Measurements from ENCODE around the gene VWC2.

The VWC2 gene

DNA sequence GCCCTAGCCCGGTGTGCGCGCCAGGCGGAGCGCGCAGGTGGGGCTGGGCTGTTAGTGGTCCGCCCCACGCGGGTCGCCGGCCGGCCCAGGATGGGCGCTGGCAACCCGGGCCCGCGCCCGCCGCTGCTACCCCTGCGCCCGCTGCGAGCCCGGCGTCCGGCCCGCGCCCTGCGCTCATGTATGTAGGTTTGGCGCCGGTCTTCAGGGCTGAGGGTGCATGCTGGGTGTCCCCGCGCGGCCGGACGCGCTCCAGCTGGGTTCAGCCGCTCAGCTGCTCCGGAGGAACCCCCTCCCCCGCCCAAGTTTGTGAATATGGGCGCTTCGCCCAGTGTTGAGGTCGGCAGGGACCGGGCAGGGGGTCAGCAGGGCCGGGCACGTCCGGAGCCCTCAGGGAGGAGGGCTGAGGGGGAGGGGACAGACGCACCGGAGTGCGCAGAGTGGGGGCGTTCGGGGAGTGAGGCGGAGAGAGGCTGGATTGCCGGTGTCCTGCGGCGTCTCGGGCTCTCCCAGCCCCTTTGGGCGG is 559 bp downstream of the VWC2 start:
- peaks cover 0 to 7% of the 10 kb centered on the region in 2 donors for H3K9me3 Mint-ChIP-seq
- H3K27me3 Mint-ChIP-seq: peaks cover 9 to 54% of the 10 kb centered on the region in 2 donors
- no peak for DNase-seq
- peaks cover 0 to 5% of the 10 kb centered on the region in 2 donors for H3K4me1 Mint-ChIP-seq (ENCODE audit: low read depth in 2 of 2)
- no peak overlapping the region for H3K4me3 Mint-ChIP-seq
- H3K27ac Mint-ChIP-seq: no peak overlapping the region
- ATAC-seq (replicated peaks): no peak
- H3K36me3 Mint-ChIP-seq (ENCODE audit: insufficient read depth): no peaks in the 10 kb centered on the region

DNA sequence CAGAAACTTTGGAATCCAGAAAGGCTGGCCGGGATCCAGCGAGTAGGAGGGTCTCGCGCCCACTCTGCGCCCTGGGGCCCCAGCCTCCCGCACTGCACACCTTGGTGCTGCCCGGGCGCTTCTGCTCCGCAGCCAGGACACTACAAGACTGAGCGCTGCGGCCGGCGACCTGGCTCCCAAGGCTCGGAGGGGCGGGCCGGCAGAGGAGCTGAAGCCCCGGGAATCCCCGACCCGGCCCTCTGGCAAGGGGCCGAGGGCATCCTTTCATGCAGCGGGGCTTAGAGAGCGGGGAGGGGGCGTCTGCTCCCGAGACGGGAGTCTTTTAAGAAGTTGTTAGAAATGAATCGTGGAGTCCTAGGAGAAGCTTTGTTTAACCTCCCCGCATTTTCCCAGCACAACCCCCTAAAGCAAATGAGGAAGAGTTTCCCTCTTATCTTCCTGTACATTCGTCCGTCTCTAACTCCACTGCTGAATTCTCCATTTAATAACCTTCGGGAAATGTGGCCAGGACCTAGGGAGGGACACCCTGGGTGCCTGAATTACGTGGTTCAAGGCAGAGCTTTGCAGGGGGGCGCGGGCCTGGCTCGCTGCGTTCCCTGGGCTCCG is 1.1 kb downstream of the VWC2 start:
- H3K27ac Mint-ChIP-seq: no peak overlapping the region
- ATAC-seq (replicated peaks) (no peak), DNase-seq (no peak)
- H3K4me3 Mint-ChIP-seq: no peak overlapping the region
- H3K9me3 Mint-ChIP-seq: peaks cover 0 to 4% of the 10 kb centered on the region in 2 donors
- H3K4me1 Mint-ChIP-seq (ENCODE audit: low read depth in 2 of 2): peaks cover 0 to 5% of the 10 kb centered on the region in 2 donors
- H3K36me3 Mint-ChIP-seq (ENCODE audit: insufficient read depth): no peaks in the 10 kb centered on the region
- H3K27me3 Mint-ChIP-seq: peaks cover 9 to 54% of the 10 kb centered on the region in 2 donors

DNA sequence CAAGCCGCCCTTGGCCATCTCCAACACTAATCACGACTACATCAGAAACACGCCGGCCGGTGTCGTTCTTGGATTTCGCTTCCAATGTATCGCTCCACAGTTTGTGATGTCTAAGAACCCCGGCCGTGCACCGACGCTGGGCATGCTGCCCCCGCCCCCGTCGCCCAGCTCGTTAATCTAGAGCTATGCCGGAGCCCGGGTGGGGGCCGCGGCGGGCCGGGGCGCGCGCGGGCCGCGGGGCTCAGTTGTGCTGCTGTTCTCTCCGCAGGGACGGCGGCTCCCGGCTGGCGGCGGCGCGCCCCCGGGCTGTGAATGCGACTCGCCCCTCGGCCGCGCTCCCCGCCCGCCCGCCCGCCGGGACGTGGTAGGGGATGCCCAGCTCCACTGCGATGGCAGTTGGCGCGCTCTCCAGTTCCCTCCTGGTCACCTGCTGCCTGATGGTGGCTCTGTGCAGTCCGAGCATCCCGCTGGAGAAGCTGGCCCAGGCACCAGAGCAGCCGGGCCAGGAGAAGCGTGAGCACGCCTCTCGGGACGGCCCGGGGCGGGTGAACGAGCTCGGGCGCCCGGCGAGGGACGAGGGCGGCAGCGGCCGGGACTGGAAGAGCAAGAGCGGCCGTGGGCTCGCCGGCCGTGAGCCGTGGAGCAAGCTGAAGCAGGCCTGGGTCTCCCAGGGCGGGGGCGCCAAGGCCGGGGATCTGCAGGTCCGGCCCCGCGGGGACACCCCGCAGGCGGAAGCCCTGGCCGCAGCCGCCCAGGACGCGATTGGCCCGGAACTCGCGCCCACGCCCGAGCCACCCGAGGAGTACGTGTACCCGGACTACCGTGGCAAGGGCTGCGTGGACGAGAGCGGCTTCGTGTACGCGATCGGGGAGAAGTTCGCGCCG is 1.9 kb downstream of the VWC2 start:
- Mint-ChIP-seq H3K4me1 (ENCODE audit: low read depth in 2 of 2) (peaks cover 0 to 5% of the 10 kb centered on the region in 2 donors), H3K27me3 (peaks cover 9 to 50% of the 10 kb centered on the region in 2 donors), H3K36me3 (ENCODE audit: insufficient read depth) (no peaks in the 10 kb centered on the region), H3K4me3 (no peak overlapping the region), H3K27ac (no peak overlapping the region), H3K9me3 (peaks cover 0 to 6% of the 10 kb centered on the region in 2 donors)
- DNase-seq (no peak), ATAC-seq (replicated peaks) (no peak)

DNA sequence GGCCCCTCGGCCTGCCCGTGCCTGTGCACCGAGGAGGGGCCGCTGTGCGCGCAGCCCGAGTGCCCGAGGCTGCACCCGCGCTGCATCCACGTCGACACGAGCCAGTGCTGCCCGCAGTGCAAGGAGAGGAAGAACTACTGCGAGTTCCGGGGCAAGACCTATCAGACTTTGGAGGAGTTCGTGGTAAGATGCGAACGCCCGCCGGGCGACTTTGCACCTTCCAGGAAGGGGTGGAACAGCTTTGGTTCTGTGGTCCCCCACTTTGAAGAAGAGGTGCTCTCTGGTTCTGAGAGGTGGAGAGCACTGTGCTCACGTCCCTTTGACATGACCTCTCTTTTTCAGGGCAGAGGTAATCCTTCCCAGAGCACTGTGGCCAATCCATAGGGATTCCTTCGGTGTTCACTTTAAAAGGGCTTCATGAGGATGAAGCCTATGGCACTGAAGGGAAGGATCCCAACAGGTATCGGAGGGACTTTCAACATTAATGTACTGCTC is 2.6 kb downstream of the VWC2 start:
- DNase-seq (no peak), ATAC-seq (replicated peaks) (no peak)
- Mint-ChIP-seq H3K27ac (no peak overlapping the region), H3K4me3 (no peak overlapping the region), H3K27me3 (peaks cover 10 to 48% of the 10 kb centered on the region in 2 donors), H3K9me3 (peaks cover 0 to 6% of the 10 kb centered on the region in 2 donors), H3K4me1 (ENCODE audit: low read depth in 2 of 2) (peaks cover 0 to 5% of the 10 kb centered on the region in 2 donors), H3K36me3 (ENCODE audit: insufficient read depth) (no peaks in the 10 kb centered on the region)

DNA sequence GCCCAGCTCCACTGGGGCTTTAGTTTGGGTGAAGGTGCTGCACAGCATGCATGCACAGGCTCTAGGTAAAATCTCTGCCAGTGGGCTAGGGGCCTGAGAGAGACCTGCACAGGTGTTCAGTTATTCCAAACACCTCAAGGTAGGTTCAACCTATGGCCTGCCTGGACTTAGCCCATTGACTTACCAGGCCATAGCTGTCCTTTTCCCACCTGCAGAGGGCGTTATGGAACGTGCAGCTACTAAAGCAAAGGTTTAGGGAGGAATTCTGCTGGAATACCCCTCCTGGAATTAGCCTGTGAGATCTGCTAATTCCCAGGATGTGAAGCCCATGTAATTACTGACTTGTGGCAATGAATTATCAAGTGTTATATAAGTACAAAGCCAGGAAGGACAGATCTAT is 3.6 kb downstream of the VWC2 start:
- H3K27ac Mint-ChIP-seq: no peak overlapping the region
- H3K9me3 Mint-ChIP-seq: peaks cover 0 to 2% of the 10 kb centered on the region in 2 donors
- H3K4me3 Mint-ChIP-seq: no peak overlapping the region
- no peaks in the 10 kb centered on the region for H3K36me3 Mint-ChIP-seq (ENCODE audit: insufficient read depth)
- H3K27me3 Mint-ChIP-seq: peaks cover 13 to 39% of the 10 kb centered on the region in 2 donors
- ATAC-seq (replicated peaks) (no peak), DNase-seq (no peak)
- peaks cover 0 to 4% of the 10 kb centered on the region in 2 donors for H3K4me1 Mint-ChIP-seq (ENCODE audit: low read depth in 2 of 2)

DNA sequence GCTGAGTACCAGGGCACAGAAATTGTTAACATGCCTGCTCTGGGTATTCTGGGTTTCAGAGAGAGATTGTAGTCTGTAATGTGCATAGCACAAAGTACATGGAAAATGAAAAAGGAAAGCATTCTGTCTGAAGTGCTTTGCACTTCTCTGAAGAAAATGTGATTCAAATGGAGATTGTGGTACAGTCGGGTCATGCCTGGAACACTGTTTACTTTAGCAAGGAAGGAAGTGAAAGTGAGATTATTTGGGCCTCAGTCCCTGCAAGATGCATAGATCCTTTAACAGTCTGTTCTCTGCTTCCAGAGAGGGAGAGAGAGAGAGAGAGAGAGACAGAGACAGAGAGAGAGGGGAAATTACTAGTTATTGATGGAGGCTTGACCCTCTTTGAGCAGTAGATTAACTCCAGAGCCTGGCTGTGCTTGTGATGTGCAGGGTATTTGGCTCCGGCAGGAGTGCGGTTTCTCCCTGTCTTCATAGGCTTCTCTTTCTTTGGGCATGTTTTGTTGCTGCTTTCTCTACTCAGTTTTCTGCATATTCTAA is 5.4 kb downstream of the VWC2 start:
- H3K27me3 Mint-ChIP-seq: peaks cover 4 to 24% of the 10 kb centered on the region in 2 donors
- no peak overlapping the region for H3K4me3 Mint-ChIP-seq
- H3K9me3 Mint-ChIP-seq: peaks cover 0 to 2% of the 10 kb centered on the region in 2 donors
- ATAC-seq (replicated peaks) (no peak), DNase-seq (no peak)
- no peaks in the 10 kb centered on the region for H3K36me3 Mint-ChIP-seq (ENCODE audit: insufficient read depth)
- no peak overlapping the region for H3K27ac Mint-ChIP-seq
- H3K4me1 Mint-ChIP-seq (ENCODE audit: low read depth in 2 of 2): no peaks in the 10 kb centered on the region

DNA sequence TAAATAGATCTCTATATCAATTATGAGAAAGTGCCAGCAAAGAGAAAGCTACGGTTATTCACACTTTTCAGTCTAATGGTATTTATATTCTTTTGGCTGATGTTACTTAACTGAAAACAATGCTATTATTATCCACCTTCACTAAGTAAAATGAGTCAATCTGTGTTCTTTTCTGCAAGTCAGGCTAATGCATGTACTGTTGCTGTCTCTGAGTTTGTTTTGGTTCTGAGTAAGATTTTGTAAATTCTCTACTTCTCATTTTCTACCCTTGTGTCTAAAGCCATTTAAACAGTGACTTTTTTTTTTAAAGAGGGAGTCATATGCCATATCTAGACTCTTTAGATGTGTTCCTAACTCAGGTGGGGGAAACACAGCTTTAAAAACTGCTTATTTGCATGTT is 7.5 kb downstream of the VWC2 start:
- peaks cover 0 to 2% of the 10 kb centered on the region in 2 donors for H3K9me3 Mint-ChIP-seq
- H3K27me3 Mint-ChIP-seq: peaks cover 4 to 11% of the 10 kb centered on the region in 2 donors
- H3K4me1 Mint-ChIP-seq (ENCODE audit: low read depth in 2 of 2): no peaks in the 10 kb centered on the region

DNA sequence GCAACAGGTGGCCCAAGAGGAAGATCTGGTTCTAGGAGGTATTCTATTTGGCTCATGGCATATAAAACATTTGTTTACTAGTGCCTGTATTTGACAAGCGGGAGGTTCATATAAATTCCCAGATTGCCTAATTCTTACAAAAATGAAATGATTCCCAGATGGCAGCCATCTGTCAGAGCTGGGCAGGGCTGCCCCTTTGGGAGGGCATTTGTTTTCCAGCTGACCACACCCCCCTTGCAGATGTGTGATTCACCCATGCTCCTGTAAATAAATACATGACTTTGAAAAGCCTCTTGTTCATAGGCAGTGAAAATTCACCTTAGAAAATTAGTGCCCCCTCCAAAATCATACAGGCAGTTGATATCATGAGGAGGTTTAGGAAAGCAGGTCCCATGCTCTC is 8.6 kb downstream of the VWC2 start:
- no peak for ATAC-seq (replicated peaks)
- Mint-ChIP-seq H3K4me1 (ENCODE audit: low read depth in 2 of 2) (no peaks in the 10 kb centered on the region), H3K9me3 (peaks cover 0 to 2% of the 10 kb centered on the region in 2 donors), H3K27me3 (peaks cover 4 to 7% of the 10 kb centered on the region in 2 donors), H3K36me3 (ENCODE audit: insufficient read depth) (no peaks in the 10 kb centered on the region), H3K27ac (no peak overlapping the region), H3K4me3 (no peak overlapping the region)
- DNase-seq: no peak

More for the DNA sequence above, 7.5 kb downstream of the VWC2 start:
- Mint-ChIP-seq H3K4me3 (no peak overlapping the region), H3K27ac (no peak overlapping the region), H3K36me3 (ENCODE audit: insufficient read depth) (no peaks in the 10 kb centered on the region)
- DNase-seq (no peak), ATAC-seq (replicated peaks) (no peak)

DNA sequence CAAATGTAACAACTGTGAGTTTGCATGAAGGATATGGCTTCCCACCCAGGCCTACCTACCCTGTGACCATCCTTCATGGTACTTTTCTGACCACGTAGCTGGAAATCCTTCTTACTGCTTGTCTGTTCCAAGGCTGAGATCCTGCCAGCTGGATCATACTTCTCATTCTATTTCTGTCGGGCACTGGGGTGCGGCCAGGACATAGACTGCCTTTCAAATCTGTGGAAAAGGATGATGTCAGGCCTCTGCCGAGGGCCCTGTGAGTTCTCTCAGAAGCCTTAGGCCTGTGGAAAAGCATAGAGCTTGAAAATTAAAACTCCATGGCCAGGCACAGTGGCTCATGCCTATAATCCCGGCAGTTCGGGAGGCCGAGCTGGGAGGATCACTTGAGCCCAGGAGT is 10.0 kb downstream of the VWC2 start:
- ATAC-seq (replicated peaks): no peak

DNA sequence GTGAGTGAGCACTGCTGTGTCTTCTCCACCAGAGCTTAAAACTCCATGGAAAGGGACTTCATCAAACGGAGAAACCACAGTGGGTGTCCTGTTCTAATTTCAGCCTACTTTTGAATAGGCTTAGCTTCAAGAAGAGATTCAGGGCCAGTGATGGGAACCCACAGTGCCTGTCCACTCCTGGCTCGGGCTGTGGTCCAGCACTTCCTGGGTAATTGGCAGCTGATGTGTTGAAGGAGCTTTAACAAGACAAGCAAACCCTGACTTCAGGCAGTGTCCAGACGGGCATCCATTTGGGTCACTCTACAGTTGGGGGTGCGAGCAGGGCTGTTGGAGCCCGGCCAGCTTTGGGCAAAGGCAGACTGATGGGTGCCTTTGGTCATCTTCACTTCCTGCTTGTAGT is 14.5 kb downstream of the VWC2 start:
- no peak for DNase-seq
- Mint-ChIP-seq H3K27me3 (no peaks in the 10 kb centered on the region), H3K4me3 (no peak overlapping the region), H3K4me1 (ENCODE audit: low read depth in 2 of 2) (no peaks in the 10 kb centered on the region), H3K9me3 (peaks cover 10 to 14% of the 10 kb centered on the region in 2 donors), H3K36me3 (ENCODE audit: insufficient read depth) (no peaks in the 10 kb centered on the region), H3K27ac (no peak overlapping the region)
- no peak for ATAC-seq (replicated peaks)

More for the DNA sequence above, 10.0 kb downstream of the VWC2 start:
- Mint-ChIP-seq H3K4me1 (ENCODE audit: low read depth in 2 of 2) (no peaks in the 10 kb centered on the region), H3K9me3 (peaks cover 5% of the 10 kb centered on the region in 2 donors), H3K4me3 (no peak overlapping the region), H3K27me3 (peaks cover 0 to 4% of the 10 kb centered on the region in 2 donors), H3K27ac (no peak overlapping the region), H3K36me3 (ENCODE audit: insufficient read depth) (no peaks in the 10 kb centered on the region)
- DNase-seq: no peak

DNA sequence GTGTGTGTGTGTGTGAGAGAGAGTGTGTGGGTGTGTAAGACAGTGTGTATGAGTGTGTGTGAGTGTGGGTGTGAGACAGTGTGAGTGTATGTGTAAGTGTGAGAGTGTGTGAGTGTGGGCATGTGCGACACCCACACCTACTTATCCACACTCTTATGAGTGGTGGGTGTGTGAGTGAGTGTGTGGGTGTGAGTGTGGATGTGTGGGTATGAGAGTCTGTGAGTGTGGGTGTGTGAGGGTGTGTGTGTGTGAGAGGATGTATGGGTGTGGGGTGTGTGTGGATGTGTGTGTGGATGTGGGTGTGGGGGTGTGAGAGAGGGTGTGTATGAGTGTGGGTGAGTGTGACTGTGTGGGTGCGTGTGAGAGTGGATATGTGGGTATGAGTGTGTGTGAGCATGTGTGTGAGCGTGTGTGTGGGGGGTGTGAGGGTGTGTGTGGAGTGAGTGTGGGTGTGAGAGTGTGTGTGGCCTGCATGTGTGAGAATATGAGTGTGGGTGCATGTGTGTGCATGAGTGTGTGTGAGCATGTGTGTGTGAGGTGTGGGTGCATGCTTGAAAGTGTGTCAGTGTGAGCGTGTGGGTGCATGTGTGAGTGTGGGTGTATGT is 15.1 kb downstream of the VWC2 start:
- H3K9me3 Mint-ChIP-seq: peaks cover 10 to 14% of the 10 kb centered on the region in 2 donors
- H3K27ac Mint-ChIP-seq: no peak overlapping the region
- no peak for ATAC-seq (replicated peaks)
- H3K4me3 Mint-ChIP-seq: no peak overlapping the region
- H3K27me3 Mint-ChIP-seq: no peaks in the 10 kb centered on the region
- no peaks in the 10 kb centered on the region for H3K36me3 Mint-ChIP-seq (ENCODE audit: insufficient read depth)
- no peaks in the 10 kb centered on the region for H3K4me1 Mint-ChIP-seq (ENCODE audit: low read depth in 2 of 2)
- no peak for DNase-seq

DNA sequence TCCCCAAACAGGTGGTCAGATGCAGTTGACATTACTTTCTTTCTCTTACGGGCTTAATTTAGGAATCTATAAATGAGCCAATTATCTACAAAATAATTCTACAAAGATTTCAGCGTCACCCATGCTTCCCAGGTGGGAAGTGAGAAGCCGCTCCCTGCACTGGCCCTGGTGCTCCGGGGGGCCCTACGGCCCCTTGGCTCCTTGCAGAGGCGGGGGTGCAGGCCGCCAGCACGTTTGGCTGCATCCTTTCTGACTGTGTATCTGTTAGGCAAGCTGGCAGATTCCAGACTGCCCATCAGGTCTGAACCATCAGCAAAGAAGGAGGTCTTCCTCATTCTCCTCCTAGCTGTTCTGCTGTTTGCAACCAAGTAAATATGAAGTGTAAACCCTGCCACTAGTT is 16.3 kb downstream of the VWC2 start:
- H3K27ac Mint-ChIP-seq: no peak overlapping the region
- no peak for ATAC-seq (replicated peaks)
- H3K4me1 Mint-ChIP-seq (ENCODE audit: low read depth in 2 of 2): no peaks in the 10 kb centered on the region
- DNase-seq: no peak
- no peaks in the 10 kb centered on the region for H3K27me3 Mint-ChIP-seq
- H3K9me3 Mint-ChIP-seq: peaks cover 12 to 14% of the 10 kb centered on the region in 2 donors
- no peaks in the 10 kb centered on the region for H3K36me3 Mint-ChIP-seq (ENCODE audit: insufficient read depth)
- H3K4me3 Mint-ChIP-seq: no peak overlapping the region

DNA sequence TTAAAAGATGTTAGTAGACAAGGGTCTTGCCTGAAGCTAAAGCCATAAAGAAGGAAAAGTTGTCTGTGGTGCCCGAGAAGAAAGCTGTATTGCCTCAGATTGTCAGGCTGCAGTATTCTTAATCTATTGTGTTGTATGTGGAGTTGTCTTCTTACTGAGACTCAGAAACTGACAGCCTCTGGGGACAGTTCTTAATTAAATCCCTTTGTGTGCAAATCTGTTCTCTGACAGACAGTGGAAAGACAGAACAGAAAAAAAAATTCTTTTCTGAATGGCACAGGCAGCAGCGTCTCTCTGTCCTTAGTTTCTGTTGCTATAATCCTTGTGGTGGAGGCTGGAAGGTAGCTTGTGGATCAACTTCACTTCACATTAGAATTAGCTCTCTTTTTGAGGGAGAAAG is 16.8 kb downstream of the VWC2 start:
- Mint-ChIP-seq H3K27ac (no peak overlapping the region), H3K27me3 (no peaks in the 10 kb centered on the region), H3K36me3 (ENCODE audit: insufficient read depth) (no peaks in the 10 kb centered on the region), H3K4me1 (ENCODE audit: low read depth in 2 of 2) (no peaks in the 10 kb centered on the region), H3K4me3 (no peak overlapping the region), H3K9me3 (peaks cover 14% of the 10 kb centered on the region in 2 donors)
- DNase-seq (no peak), ATAC-seq (replicated peaks) (no peak)
